Activated T-helper 9 cell treated with anti-CD3 and anti-CD28 coated beads, Interleukin-2, amount 50 U/mL, for 16 hours (primary cell): ENCODE data around the gene SRD5A3.
"Not testable (repeated sequence)": the region's sequence is repeated elsewhere in the genome, so short reads cannot be mapped to it uniquely, and the experiment has no call there.

Experiments used
- DNase-seq: peaks from one replicate; pipeline ENCODE4 v3.0.0-alpha.2; 2020; ENCODE audit warnings: low read depth

The SRD5A3 gene

DNA sequence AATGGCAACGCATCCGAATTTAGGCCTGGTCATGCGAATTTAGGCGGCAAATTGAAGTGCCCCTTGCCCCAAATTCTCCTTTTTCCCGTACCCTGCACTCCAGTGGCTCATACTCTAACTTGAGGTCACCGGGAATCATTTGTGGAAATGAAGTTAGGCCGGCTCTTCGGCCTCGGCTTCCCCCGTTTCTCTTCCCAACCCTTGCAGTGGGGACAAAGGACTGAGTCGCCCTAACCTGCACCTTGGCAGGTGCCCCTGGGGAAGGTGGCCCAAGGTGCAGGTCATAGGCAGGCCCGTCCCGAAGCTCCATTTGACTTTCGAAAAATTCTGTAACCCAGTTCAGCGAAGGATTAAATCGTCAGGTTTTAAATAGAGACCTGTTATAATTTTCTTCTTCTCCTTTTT lies 811 bp downstream of the SRD5A3 start:
- DNase-seq: no peak

DNA sequence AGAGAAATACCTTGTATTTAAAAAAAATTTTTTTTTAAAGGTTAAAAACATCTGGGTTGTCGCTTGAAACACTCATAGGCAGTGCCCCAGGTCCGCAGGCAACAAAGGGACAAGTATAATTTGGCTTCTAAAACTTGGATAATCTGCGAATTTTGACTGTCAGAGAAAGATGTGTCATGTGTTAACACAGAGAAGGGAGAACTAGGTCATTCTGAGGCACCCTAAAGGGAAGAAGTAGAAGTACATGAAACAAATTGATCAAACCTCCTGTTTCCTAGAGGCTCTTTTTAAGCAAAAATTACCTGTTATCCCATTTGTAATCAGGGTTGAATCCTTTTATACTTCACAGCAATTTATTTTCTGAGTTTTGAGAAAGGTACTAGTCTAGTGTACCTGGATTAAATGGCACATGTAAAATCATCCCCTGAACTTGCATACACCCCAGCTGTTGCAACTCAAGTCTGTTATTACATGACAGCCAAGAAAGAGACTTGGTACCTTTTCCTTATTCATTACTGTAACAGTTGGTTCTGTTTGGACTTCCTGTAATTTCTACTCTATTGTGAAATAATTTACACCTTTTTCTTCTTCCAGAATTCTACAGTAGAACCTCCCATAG lies 1.7 kb downstream of the SRD5A3 start:
- no peak for DNase-seq

DNA sequence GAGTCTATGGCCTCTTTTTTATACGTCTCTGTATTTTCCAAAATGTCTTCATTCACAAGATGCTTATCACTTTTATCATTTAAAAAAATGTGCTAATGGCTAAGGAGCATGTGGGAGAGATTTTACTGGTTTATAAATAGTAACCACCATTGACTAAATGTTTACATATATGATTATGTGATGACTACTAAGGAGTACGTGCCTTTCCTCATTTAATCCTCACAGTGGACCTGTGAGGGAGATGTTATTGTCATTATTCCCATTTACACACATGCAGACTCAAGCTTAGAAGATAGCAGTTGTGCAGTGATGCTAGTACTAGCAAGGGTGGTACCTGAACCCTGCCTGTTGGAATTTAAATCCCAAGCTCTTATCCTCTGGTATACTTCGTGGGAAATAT lies 2.4 kb downstream of the SRD5A3 start:
- no peak for DNase-seq

DNA sequence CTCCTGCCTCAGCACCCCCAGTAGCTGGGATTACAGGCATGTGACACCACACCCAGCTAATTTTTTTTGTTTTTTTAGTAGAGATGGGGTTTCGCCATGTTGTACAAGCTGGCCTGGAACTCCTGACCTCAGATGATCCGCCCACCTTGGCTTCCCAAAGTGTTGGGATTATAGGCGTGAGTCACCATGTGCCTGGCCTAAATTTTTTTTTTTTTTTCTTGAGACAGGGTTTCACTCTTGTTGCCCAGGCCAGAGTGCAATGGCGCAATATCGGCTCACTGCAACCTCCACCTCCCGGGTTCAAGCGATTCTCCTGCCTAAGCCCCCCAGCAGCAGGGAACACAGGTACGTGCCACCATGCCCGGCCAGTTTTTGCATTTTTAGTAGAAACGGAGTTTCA lies 4.8 kb downstream of the SRD5A3 start:
- DNase-seq: not testable (repeated sequence)

DNA sequence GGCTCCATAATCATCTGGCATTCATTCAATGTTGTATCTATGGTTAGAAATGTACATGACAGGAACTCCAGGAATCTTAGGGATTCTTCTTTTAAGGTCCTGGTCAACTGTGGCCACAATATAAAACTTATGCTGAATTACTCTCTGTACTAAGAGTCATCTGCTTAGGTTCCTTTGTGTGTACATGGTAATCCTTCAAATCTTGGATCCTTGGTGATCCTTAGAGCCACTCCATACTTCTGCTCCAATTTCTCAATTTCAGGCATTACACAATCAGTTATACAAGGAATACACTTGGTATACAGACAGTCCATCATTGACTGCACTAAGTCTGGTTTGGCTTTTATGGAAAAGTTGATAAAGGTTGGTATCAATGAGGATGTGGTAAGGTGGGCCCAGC lies 5.8 kb downstream of the SRD5A3 start:
- no peak for DNase-seq

DNA sequence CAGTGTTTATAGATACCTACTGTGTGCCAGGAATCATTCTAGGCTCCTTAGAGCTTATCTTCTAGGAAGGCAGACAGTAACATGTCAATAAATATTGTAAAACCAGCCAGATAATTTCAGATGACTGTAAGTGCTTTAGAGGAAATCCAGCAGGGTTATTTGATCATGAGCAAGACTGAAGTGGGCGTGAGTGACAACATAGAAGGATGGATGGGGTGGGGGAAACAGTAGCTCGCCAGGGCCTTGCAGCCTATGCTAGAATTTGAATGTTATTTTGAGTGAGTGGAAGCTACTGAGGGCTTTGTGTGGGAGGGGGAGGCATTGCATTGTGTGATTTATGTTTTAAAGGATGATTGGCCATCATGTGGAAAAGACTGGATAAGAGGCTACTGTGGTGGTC lies 6.7 kb downstream of the SRD5A3 start:
- no peak for DNase-seq

DNA sequence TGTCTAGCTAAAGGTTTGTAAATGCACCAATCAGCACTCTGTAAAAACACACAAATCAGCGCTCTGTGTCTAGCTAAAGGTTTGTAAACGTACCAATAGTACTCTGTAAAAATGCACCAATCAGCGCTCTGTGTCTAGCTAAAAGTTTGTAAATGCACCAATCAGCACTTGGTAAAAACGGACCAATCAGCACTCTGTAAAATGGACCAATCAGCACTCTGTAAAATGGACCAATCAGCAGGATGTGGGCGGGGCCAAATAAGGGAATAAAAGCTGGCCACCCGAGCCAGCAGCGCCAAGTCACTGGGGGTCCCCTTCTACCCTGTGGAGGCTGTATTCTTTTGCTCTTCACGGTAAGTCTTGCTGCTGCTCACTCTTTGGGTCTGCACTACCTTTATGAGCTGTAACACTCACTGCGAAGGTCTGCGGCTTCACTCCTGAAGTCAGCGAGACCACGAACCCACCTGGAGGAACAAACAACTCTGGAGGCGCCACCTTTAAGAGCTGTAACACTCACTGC lies 7.2 kb downstream of the SRD5A3 start:
- DNase-seq: not testable (repeated sequence)

DNA sequence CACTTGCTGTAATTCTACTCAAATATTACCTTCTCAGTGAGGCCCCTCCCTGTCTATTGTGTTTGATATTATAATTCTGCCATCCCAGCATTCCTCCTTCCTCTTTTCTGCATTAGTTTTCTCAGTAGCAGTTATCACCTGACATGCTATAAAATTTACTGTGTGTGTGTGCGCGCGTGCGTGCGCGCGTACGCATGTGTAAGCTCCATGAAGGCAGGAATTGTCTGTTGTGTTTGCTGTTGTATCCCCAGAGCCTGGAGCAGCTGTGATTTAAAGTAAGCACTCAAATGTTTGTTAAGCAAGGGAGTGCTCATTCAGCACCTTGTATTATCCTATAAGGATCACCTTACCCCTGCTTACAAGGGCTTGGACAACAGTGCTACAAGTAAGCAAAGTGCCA lies 8.6 kb downstream of the SRD5A3 start:
- DNase-seq: no peak

DNA sequence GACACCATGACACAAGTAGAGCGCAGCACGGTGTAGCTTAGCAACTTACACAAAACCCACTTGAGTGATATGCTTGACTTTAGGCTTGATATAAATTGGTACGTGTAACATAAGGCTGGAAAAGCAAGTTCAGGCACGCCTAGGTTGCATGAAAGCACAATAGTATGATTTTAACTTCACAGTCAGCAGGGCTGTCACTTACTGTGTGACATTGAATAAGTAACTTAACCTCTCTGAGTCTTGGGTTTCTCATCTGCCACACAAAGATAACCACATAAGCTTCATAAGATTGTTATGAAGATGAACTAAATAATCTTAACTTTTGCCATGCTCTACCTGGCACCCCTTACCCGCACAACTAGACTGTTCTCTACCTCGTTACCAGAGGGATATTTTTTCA lies 9.5 kb downstream of the SRD5A3 start:
- DNase-seq: no peak

DNA sequence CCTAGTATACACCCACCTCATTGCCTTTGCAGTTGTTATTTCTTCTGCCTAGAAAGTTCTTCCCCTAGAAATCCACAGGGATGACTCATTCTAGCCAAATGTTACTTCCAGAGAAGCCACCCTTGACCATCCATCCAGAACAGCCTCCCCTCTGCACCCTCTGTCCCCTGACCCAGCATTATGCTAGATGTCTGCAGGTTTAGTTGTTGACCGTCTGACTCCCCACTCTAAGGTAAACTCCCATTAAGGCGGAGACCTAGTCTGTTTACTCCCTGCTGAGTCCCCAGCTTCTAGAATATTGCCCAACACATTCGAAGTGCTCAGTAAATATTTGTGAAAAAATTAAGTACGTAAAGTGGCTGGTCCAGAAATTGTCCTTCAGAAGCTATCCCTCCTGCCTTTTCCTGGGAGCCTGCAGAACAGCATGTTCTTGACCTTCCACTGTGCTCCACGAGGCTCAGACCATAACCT lies 11.0 kb downstream of the SRD5A3 start:
- DNase-seq: no peak

DNA sequence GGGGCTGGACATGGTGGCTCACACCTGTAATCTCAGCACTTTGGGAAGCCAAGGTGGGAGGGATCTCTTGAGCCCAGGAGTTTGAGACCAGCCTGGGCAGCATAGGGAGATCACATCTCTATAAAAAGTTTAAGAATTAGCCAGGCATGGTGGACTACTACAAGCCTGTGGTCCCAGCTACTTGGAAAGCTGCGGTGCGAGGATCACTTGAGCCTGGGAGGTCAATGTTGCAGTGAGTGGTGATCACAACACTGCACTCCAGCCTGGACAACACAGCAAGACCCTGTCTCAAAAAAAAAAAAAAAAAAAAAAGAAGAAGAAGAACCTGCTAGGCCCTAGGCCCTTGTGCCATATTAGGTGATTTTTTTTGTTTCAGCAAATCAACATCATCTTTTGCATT lies 12.2 kb downstream of the SRD5A3 start:
- no peak for DNase-seq

DNA sequence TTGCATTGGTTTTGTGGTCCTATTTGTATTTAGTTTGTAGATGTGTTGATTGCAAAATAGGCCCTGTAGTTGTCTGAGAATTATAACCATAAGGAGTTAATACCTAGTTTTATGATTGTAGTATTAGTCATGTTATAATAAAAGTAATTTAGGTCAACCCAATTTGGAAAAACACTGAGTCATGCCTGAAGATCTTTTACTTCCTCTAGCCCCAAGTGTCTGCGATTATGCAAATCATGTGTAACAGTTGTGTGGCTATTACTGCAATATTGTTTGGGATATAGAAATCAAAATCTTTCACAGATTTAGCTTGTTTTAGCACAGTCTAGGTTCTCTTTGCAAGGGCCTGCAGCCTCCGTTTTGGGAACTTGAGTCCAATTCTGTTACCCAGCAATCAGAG lies 12.6 kb downstream of the SRD5A3 start:
- no peak for DNase-seq

DNA sequence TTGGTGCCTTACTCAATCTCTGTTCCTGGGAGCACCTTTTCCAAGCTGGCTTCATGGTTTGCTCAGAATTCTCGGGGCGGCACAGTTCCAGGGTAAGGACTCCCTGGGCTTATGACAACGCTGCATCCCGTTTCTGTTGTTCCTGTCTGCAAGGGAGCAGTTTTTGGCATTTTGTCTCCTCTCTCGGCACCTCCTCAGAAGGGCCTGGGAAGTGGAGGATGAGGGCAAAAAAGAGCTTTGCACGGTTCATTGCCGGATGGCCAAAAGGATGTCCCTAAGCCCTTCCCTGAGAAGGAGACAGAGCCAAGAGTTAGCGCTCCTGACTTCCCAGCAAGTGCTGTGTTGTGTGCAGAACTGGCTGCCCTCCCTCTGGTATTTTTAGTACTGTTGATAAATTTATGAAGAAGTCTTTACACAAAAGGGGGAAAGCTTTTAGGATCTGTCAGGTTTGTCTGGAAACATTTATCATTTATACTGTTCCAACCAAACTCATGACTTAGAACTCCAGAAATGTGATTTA lies 13.4 kb downstream of the SRD5A3 start:
- DNase-seq: no peak

DNA sequence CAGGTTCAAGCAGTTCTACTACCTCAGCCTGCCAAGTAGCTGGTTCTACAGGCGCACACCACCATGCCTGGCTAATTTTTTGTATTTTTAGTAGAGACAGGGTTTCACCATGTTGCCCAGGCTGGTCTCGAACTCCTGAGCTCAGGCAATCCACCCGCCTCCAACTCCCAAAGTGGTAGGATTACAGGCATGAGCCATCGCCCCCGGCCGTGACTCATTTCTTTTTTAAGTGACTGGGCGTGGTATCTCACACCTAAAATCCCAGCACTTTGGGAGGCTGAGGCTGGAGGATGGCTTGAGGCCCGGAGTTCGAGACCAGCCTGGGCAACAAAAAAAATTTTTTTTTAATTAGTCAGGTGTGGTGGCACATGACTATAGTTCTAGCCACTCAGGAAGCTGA lies 16.9 kb downstream of the SRD5A3 start:
- not testable (repeated sequence) for DNase-seq

DNA sequence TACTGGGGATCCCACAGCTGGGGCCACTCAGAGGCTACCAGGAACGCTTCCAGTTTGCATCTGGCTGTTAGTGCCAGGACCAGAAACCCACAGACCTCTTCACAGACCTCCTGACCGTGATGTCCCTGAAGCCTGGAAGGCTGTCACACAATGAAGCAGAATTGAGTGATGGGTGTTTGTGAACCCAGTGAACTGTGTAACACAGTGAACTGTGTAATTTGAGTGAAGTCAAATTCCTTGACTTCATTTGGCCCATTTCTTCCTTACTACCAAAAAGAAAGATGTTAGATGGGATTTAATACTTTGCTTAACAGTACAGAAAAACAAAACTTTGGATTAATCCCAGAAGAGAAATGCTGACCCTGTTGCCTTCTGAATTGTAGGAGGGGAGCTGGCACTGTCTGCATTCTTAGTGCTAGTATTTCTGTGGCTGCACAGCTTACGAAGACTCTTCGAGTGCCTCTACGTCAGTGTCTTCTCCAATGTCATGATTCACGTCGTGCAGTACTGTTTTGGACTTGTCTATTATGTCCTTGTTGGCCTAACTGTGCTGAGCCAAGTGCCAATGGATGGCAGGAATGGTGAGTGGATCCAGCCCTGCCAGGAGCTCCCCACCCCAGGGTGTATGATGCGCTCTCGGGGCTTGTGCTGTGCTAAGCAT lies 17.8 kb downstream of the SRD5A3 start:
- no peak for DNase-seq

DNA sequence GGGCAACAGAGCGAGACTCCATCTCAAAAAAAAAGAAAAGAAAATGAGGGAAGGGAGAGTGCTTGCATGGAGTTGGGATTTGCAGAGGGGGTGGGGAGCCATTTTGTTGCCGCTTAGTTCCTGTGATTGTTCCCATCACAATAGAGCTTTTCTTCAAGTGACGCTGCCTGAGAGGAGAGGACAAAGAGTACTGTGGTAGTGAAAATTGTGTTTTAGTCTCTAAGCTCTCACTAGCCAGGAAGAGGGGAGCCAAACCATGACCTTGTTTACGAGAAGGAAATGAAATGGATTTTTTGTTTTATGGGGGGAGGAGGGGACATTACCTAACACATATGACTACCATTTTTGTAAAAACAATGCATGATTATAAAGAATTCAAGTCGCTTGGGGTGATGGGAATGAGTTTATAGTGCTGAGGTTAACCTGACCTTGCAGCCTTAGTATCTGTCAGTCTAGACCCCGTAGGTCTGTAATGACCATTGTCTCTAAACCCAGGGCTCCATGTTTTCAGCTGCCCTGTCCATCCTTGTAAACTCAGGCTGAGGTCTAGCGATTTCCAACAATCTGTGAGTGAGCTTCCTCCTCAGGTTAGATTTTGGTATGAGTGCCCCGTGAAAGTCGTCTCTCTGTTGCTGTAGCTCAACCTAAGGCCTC lies 18.8 kb downstream of the SRD5A3 start:
- DNase-seq: no peak

DNA sequence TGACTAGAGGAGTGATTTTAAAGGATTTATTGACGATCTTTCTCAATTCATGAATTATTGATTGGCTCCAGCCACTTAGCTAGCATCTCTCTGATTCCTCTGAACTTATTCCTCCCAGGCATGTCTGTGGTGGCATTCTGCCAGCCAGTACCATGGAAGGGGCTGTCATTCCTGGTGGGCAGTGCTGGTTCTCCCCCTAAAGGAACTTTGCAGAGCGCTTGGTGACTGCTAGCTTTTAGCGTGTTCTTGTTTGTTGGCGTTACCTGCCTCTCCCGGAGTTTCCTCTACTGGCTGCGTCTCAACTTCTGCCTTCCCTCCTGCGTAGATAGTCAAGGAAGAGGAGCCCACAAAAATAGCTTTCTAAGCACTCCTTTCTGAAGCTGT lies 19.3 kb downstream of the SRD5A3 start:
- DNase-seq: no peak

DNA sequence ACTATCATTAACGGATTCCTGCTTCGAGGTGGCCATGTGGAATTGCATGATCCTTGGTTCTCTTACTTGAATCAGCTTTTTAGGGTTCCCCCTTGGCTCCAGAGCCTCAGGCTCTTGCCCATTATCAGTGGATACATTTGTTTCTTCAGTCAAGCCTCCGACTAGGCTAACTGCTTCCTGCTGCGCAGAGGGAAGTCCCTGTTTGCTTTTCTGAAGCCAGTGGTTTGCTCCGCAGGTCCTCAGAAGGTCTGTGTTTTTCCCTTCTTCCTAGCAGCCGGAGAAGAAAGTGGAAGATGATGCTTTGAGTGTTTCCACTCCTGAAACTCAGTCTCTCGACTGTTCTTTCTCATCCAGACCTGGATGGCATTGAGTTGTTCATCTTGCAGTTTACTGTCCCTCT lies 20.6 kb downstream of the SRD5A3 start:
- DNase-seq: no peak

DNA sequence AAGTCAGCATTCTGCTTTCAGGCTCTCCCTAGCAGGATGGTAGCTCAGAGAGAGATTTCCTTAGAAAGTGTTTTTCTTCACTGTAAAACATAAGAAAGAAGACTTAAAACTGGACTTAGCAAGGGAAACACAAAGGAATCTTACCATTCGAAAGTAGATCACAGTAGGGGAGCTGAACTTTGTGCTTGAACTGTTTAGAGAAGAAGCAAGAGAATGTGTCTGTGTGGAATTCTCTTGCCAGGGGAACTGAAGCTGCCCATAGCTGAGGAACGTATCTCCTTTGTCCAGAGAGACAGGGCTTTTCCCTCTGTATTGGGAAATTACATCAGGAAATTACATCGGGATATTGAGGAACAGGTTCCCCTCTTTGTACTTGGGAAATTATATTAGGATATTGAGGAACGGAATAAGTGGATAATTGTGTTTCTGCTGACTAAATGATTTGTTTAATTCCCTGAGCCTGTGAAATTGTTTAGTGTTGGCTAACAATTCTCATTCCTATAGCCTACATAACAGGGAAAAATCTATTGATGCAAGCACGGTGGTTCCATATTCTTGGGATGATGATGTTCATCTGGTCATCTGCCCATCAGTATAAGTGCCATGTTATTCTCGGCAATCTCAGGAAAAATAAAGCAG lies 21.2 kb downstream of the SRD5A3 start:
- no peak for DNase-seq

DNA sequence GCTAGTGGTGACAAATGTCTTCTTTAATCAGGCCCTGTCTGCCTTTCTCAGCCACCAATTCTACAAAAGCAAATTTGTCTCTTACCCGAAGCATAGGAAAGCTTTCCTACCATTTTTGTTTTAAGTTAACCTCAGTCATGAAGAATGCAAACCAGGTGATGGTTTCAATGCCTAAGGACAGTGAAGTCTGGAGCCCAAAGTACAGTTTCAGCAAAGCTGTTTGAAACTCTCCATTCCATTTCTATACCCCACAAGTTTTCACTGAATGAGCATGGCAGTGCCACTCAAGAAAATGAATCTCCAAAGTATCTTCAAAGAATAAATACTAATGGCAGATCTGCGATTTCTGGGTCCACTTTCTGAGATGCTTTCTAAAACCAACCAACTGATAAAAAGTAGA lies 23.9 kb downstream of the SRD5A3 start:
- DNase-seq: no peak

DNA sequence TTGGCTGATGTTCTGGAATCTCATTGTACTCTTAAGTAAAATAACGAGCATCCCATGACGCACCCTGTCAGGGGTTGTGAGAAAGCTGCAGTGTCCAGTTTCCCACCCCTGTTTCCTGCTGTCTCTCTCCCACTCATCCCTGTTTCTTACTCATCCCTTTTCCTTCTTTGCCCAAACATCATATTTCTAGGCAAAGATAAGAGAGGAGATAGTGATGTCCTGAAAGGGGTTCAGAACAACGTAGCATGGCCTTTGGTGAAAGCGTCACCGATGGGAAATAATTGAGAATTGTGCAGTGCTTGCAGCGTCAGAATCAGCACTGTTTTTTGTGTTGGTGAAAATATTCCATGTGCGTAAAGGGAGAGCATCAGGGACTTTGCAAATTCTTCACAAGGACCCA lies 26.2 kb downstream of the SRD5A3 start:
- DNase-seq: no peak

DNA sequence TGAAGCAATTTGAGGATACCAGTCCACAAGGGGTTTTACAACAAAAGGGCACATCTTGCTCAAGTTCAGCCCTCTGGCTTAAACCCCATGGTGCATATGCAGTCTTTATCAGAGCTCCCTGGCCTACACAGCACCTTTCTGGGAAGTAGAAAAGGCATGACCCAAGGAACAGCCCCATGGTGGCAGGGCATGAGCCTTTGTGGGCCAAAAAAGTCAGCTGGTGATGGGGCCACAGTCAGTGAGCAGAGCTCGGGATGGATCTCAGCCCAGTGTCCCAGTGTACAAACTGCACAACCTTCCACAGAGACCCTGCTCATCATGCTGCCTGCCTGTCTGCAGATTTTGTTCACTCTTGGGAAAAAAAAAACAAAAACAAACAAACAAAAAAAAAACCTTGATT lies 27.4 kb downstream of the SRD5A3 start:
- DNase-seq: no peak

DNA sequence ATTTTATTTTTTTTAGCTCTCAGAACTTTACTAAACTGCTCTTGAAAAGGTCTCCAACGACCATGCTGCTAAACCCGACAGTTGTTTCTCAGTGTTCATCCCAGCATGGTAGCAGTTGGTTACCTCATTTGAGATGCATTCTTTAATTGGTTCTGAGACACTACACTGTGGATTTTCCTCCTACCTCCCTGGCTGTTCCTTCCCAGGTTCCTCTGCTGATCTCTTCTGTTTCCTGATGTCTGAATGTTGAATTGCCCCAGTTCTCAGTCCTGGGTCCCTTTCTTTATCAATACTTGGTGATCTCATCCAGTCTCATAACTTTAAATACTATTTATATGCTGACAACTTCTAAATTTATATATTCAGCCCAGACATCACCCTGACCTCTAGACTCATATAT lies 30.7 kb downstream of the SRD5A3 start:
- DNase-seq: no peak
